ENCODE results near the gene TFDP1. TPM values are rescaled to one million over a fixed set of nuclear protein-coding genes. Genes with fewer than 3 reads are reported as not detected.

TFDP1 gene
- total and polyA plus RNA-seq, 2 of the 4 experiments (the other 2 are of a cell fraction) = 59.3 to 97.0 TPM

DNA sequence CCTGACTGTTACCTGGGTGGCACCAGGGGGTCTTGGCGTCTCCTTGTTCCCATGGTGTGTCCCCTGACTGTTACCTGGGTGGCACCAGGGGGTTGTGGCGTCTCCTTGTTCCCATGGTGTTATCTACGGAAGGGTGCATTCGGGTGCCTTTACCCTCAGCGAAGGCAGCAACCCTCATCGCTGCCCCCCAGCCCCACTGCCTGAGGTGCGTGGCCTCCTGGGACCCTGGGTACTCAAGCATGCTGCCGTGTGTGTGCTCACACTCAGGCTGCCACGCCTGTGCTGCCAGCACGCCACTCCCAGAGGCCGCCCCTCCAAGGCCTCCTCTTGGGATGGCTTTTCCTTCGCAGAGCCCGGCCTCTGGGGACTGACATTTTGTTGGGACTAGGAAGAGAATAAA is 25.1 kb downstream of the TFDP1 start:
- H4K5ac ChIP-seq (ENCODE audit: low read depth, low read length) = no peak overlapping the region
- BruUV-seq (replicated peaks) = no TSS peak
- H2BK120ac ChIP-seq (ENCODE audit: low read depth, low read length) = no peak overlapping the region
- POLR2A ChIA-PET (ENCODE audit: unreplicated experiment) = no interaction called here
- no peak overlapping the region for H2BK5ac ChIP-seq (ENCODE audit: low read depth, low read length, poor library complexity, severe bottlenecking)
- TF ChIP-seq RCOR1 (IDR thresholded peaks at IDR 0.05; ENCODE audit: insufficient replicate concordance, low read length) = no peak
- no peak for TF ChIP-seq MAZ (IDR thresholded peaks at IDR 0.05; ENCODE audit: borderline replicate concordance, low read depth, low read length)
- TF ChIP-seq MXI1 (IDR thresholded peaks at IDR 0.05; ENCODE audit: borderline replicate concordance, low read depth, low read length) = no peak
- no peak for TF ChIP-seq POLR2A (IDR thresholded peaks at IDR 0.05; ENCODE audit: low read depth, low read length)
- TF ChIP-seq, protein P1, sequence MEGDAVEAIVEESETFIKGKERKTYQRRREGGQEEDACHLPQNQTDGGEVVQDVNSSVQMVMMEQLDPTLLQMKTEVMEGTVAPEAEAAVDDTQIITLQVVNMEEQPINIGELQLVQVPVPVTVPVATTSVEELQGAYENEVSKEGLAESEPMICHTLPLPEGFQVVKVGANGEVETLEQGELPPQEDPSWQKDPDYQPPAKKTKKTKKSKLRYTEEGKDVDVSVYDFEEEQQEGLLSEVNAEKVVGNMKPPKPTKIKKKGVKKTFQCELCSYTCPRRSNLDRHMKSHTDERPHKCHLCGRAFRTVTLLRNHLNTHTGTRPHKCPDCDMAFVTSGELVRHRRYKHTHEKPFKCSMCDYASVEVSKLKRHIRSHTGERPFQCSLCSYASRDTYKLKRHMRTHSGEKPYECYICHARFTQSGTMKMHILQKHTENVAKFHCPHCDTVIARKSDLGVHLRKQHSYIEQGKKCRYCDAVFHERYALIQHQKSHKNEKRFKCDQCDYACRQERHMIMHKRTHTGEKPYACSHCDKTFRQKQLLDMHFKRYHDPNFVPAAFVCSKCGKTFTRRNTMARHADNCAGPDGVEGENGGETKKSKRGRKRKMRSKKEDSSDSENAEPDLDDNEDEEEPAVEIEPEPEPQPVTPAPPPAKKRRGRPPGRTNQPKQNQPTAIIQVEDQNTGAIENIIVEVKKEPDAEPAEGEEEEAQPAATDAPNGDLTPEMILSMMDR (conservative IDR thresholded peaks at IDR 0.05; ENCODE audit: low read depth, low read length) = no peak
- no peak for TF ChIP-seq RFX5 (IDR thresholded peaks at IDR 0.05; ENCODE audit: low read depth, low read length)
- TF ChIP-seq FOS (IDR thresholded peaks at IDR 0.05; ENCODE audit: low read depth, low read length) = no peak
- TF ChIP-seq ELK1 (IDR thresholded peaks at IDR 0.05; ENCODE audit: borderline replicate concordance, low read depth, low read length) = no peak
- TF ChIP-seq BHLHE40 (IDR thresholded peaks at IDR 0.05; ENCODE audit: low read depth, low read length) = no peak
- no peak for TF ChIP-seq SMC3 (IDR thresholded peaks at IDR 0.05; ENCODE audit: low read depth, low read length)
- TF ChIP-seq NFE2L2 (IDR thresholded peaks at IDR 0.05; ENCODE audit: low read depth, low read length) = no peak
- TF ChIP-seq CEBPB (IDR thresholded peaks at IDR 0.05; ENCODE audit: low read depth, low read length) = no peak
- TF ChIP-seq RAD21 (IDR thresholded peaks at IDR 0.05; ENCODE audit: low read length) = no peak
- TF ChIP-seq CHD1 (IDR thresholded peaks at IDR 0.05; ENCODE audit: low read depth, low read length) = no peak
- TF ChIP-seq MAFK (IDR thresholded peaks at IDR 0.05; ENCODE audit: low read depth, low read length) = no peak
- TF ChIP-seq, protein P2, sequence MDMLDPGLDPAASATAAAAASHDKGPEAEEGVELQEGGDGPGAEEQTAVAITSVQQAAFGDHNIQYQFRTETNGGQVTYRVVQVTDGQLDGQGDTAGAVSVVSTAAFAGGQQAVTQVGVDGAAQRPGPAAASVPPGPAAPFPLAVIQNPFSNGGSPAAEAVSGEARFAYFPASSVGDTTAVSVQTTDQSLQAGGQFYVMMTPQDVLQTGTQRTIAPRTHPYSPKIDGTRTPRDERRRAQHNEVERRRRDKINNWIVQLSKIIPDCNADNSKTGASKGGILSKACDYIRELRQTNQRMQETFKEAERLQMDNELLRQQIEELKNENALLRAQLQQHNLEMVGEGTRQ (IDR thresholded peaks at IDR 0.05; ENCODE audit: low read depth, low read length) = no peak
- no peak overlapping the region for H3K14ac ChIP-seq (replicated peaks; ENCODE audit: low read depth, low read length)
- H3K9me1 ChIP-seq (ENCODE audit: insufficient read depth, low read length) = peaks cover 33% of the 10 kb centered on the region
- DNase-seq (no peak), ATAC-seq (ENCODE audit: low read depth) (no peak)
- no peak overlapping the region for H3K4me2 ChIP-seq (ENCODE audit: low read depth, low read length)
- CTCF ChIA-PET = no interaction called here
- no peak overlapping the region for H3K56ac ChIP-seq (ENCODE audit: extremely low read depth, insufficient read depth, low read length)
- 100% methylated on average over 7 of the region's 13 CpGs; no CpG with 5 or more reads in 1 of the 2 experiments for WGBS, 2 experiments (ENCODE audit: extremely low coverage in 2 of 2, insufficient read length in 1 of 2)
- no peak overlapping the region for H3K4me3 ChIP-seq (ENCODE audit: insufficient read depth, low read depth, low read length)
- no peak overlapping the region for H3K18ac ChIP-seq (ENCODE audit: low read depth, low read length)
- H3K4me1 ChIP-seq (ENCODE audit: control insufficient read depth, insufficient read depth, low read length) = no peaks in the 10 kb centered on the region
- dilution Hi-C loops (cut with HindIII; ENCODE audit: low sequenced_read_pairs, unreplicated experiment) (no loop called here), intact Hi-C loops (cut with micrococcal nuclease) (no loop called here), in situ Hi-C loops (cut with MboI; ENCODE audit: low sequenced_read_pairs) (no loop called here)
- peaks cover 29% of the 10 kb centered on the region for H3K36me3 ChIP-seq (ENCODE audit: control insufficient read depth, insufficient read depth, low read length)
- no peaks in the 10 kb centered on the region for H3K27me3 ChIP-seq (ENCODE audit: control insufficient read depth, insufficient read depth, low read length)
- no peak overlapping the region for H2AK5ac ChIP-seq (ENCODE audit: low read depth, low read length)
- H4K8ac ChIP-seq (ENCODE audit: low read depth in 2 of 2, low read length in 2 of 2) = no peak overlapping the region
- H3K9me3 ChIP-seq (ENCODE audit: control insufficient read depth, insufficient read depth, low read length) = no peaks in the 10 kb centered on the region
- H3K4ac ChIP-seq (ENCODE audit: low read depth, low read length) = no peak overlapping the region
- H3K27ac ChIP-seq (ENCODE audit: insufficient read depth, low read length) = no peak overlapping the region
- peaks cover 29 to 86% of the 10 kb centered on the region in 2 experiments for H3K79me1 ChIP-seq (ENCODE audit: low read depth in 1 of 2, low read length in 2 of 2)
- no peak overlapping the region for H2AK9ac ChIP-seq (replicated peaks; ENCODE audit: low read depth, low read length, poor library complexity)
- H2AFZ ChIP-seq (replicated peaks; ENCODE audit: low read length, poor library complexity) = no peak overlapping the region
- no peak overlapping the region for H3K23ac ChIP-seq (ENCODE audit: low read depth, low read length)
- no peak overlapping the region for H3K9ac ChIP-seq (ENCODE audit: low read depth, low read length)
- peaks cover 90% of the 10 kb centered on the region for H4K20me1 ChIP-seq (ENCODE audit: insufficient read depth, low read length)
- H2BK15ac ChIP-seq (ENCODE audit: low read depth, low read length) = no peak overlapping the region
- H2BK20ac ChIP-seq (ENCODE audit: low read depth, low read length) = no peak overlapping the region
- no peak overlapping the region for H4K91ac ChIP-seq (ENCODE audit: insufficient read depth, low read depth, low read length)
